RWPE2 (cell line): ENCODE results near the gene CWF19L2.

ENCODE experiments used
- ATAC-seq: fragments of 200-7000 bp; cut with Tn5 transposase; 3 replicates; pipeline ENCODE4 v1.9.1; 2021; ENCODE audit warnings: low read depth
- DNase-seq: peaks from one replicate; pipeline ENCODE4 v3.0.0-alpha.2; 2020; ENCODE audit warnings: low spot score
- H3K27ac ChIP-seq: fragments of 450-650 bp; 2 replicates; pipeline ENCODE4 v1.5.1; 2017; ENCODE audit warnings: mild to moderate bottlenecking; ENCODE audit not compliant: poor library complexity, severe bottlenecking
- H3K27me3 ChIP-seq: fragments of 250-450 bp; sonication (Bioruptor Pico); 2 replicates; pipeline ENCODE4 v1.5.1; 2021; ENCODE audit warnings: mild to moderate bottlenecking, moderate library complexity; ENCODE audit not compliant: insufficient read depth, poor library complexity, severe bottlenecking
- H3K36me3 ChIP-seq: fragments of 250-450 bp; sonication (Bioruptor Pico); 2 replicates; pipeline ENCODE4 v1.5.1; 2020; ENCODE audit warnings: low read depth, mild to moderate bottlenecking, moderate library complexity
- H3K4me1 ChIP-seq: fragments of 250-450 bp; sonication (Bioruptor Pico); 2 replicates; pipeline ENCODE4 v1.5.1; 2021; ENCODE audit warnings: mild to moderate bottlenecking, moderate library complexity; ENCODE audit not compliant: insufficient read depth, poor library complexity, severe bottlenecking
- H3K4me3 ChIP-seq: fragments of 250-450 bp; sonication (Bioruptor Pico); 2 replicates; pipeline ENCODE4 v1.5.1; 2021; ENCODE audit warnings: mild to moderate bottlenecking, moderate library complexity; ENCODE audit not compliant: severe bottlenecking
- H3K9me3 ChIP-seq: fragments of 250-450 bp; sonication (Bioruptor Pico); 2 replicates; pipeline ENCODE4 v1.5.1; 2021; ENCODE audit warnings: mild to moderate bottlenecking, moderate library complexity; ENCODE audit not compliant: severe bottlenecking
- TF ChIP-seq, protein P1 (sequence below): fragments of 450-650 bp; IDR thresholded peaks from one replicate; pipeline ENCODE4 v1.5.1; 2017; ENCODE audit warnings: mild to moderate bottlenecking, moderate library complexity; ENCODE audit not compliant: poor library complexity, severe bottlenecking

Gene CWF19L2

DNA sequence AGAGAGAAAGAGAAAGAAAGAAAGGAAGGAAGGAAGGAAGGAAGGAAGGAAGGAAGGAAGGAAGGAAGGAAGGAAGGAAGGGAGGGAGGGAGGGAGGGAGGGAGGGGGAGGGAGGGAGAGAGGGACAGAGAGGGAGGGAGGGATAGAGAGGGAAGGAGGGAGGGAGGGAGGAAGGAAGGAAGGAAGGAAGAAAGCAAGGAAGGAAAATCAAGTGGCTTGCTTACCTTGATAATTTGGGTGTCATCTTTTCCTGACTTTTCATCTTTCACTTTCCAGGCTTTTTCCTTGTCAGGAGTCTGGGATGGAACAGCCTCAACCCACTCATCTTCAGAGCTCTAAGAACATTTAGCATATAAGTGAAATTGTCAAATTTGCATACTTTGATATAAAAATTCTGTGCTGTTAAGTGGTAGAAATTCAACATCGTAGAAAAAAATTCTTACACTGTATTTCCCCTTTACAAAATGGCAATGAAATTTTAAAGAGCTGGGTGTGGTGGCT is 14.9 kb downstream of the CWF19L2 start:
- H3K4me3 ChIP-seq, result no peak overlapping the region
- no peaks in the 10 kb centered on the region for H3K9me3 ChIP-seq
- no peaks in the 10 kb centered on the region for H3K27me3 ChIP-seq
- no peak overlapping the region for H3K27ac ChIP-seq
- H3K36me3 ChIP-seq, result peaks cover 62% of the 10 kb centered on the region
- no peaks in the 10 kb centered on the region for H3K4me1 ChIP-seq
- no peak for ATAC-seq
- DNase-seq, result no peak
- TF ChIP-seq, protein P1, sequence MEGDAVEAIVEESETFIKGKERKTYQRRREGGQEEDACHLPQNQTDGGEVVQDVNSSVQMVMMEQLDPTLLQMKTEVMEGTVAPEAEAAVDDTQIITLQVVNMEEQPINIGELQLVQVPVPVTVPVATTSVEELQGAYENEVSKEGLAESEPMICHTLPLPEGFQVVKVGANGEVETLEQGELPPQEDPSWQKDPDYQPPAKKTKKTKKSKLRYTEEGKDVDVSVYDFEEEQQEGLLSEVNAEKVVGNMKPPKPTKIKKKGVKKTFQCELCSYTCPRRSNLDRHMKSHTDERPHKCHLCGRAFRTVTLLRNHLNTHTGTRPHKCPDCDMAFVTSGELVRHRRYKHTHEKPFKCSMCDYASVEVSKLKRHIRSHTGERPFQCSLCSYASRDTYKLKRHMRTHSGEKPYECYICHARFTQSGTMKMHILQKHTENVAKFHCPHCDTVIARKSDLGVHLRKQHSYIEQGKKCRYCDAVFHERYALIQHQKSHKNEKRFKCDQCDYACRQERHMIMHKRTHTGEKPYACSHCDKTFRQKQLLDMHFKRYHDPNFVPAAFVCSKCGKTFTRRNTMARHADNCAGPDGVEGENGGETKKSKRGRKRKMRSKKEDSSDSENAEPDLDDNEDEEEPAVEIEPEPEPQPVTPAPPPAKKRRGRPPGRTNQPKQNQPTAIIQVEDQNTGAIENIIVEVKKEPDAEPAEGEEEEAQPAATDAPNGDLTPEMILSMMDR, result no peak

DNA sequence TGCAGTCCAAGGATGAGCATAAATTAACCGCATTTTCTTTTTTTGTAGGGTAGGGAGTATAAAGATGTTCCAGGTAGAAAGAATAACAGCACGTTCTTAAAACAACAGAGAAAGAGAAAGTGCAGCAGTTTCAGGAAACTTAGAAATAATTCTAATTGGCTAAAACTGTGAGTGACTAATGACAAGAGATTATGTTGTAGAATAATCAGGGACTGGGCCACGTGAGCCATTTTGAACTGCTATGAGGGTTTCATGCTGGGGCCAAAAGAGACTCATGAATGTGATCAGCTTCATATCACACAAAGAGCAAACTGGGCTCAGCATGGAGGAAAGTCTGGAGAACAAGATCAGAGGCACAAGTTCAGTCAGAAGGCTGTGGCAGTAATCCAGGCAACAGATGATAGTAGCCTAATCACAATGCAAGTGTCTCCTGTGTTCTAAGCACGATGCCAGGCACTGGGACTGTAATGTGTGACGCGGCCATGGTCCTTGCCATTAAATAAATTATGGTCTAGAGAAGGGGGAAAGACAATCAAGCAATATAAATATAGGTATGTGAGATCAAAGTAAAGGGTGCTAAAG is 17.9 kb downstream of the CWF19L2 start:
- no peak overlapping the region for H3K27ac ChIP-seq
- no peaks in the 10 kb centered on the region for H3K4me1 ChIP-seq
- H3K36me3 ChIP-seq, result peaks cover 53% of the 10 kb centered on the region
- ATAC-seq (no peak), DNase-seq (no peak)
- H3K4me3 ChIP-seq, result no peak overlapping the region
- TF ChIP-seq, protein P1, result no peak
- H3K9me3 ChIP-seq, result no peaks in the 10 kb centered on the region
- H3K27me3 ChIP-seq, result no peaks in the 10 kb centered on the region

DNA sequence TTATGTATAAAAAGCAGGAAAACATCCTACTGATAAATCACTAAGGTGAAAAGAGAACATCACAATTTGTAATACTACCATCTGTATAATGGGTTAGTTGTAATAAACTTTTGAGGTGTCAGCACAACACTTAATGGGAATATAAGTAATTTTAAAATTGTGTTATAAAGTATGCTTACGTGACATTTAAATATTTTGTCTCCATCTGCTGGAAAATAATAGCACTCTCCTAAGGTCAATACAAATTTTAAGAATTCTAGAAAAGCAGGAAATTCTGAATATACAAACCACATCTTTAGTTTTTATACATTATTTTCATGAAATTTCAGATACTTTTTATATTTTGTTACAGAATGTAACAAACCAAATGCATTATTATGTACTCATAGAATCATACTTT is 19.5 kb downstream of the CWF19L2 start:
- ATAC-seq (no peak), DNase-seq (no peak)
- Histone ChIP-seq H3K9me3 (no peaks in the 10 kb centered on the region), H3K36me3 (peaks cover 51% of the 10 kb centered on the region), H3K4me3 (no peak overlapping the region), H3K4me1 (no peaks in the 10 kb centered on the region), H3K27me3 (no peaks in the 10 kb centered on the region), H3K27ac (no peak overlapping the region)
- TF ChIP-seq, protein P1, result peak; percentile 12

DNA sequence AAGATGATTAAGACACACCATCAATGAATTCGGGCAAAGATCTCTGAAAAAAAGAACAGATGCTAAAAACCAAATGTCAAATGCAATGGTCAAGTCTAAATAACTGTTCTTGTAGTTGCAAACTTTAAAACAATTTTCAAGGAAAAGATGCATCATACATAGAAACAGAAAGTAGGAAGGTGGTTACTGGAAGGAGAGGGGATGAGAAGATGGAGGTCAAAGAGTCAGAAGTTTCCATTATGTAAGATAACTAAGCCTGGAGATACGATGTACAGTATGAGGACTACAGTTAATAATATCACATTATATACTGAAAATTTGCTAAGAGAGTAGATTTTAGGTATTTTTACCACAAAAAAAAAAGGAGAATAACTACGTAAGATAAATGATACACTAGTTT is 27.1 kb downstream of the CWF19L2 start:
- DNase-seq (no peak), ATAC-seq (no peak)
- H3K4me1 ChIP-seq, result no peaks in the 10 kb centered on the region
- H3K9me3 ChIP-seq, result no peaks in the 10 kb centered on the region
- H3K36me3 ChIP-seq, result peaks cover 30% of the 10 kb centered on the region
- H3K4me3 ChIP-seq, result no peak overlapping the region
- no peaks in the 10 kb centered on the region for H3K27me3 ChIP-seq
- TF ChIP-seq, protein P1, result no peak
- no peak overlapping the region for H3K27ac ChIP-seq

DNA sequence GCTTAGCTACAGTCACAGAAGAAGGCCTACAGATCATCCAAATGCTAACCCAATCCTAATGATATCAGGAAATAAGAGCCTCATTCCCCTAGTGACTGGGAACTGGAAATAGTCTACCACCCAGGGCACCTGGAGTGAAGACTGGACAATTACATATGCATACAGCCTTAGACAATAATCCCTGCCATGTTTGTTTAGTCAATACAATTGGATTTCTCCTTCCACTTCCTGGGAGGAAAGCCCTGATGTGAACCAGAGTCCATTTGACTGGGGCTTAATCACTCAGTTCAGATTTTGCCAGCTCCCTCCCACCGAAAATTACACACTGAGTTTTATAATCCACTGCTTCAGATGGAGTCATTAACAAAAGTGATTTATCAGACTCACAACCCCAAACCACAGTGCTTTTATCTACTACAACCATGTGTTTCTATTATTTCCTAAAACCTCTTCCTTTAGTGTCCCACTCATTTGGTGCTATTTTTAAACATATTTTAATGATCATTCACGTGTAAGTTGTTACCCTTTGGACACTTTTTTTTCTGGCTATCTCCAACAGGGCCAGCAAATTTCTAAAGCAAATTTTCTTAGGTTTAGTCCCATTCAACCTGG is 29.9 kb downstream of the CWF19L2 start:
- Histone ChIP-seq H3K4me3 (no peak overlapping the region), H3K4me1 (no peaks in the 10 kb centered on the region), H3K36me3 (peaks cover 27% of the 10 kb centered on the region), H3K27ac (no peak overlapping the region), H3K9me3 (no peaks in the 10 kb centered on the region), H3K27me3 (no peaks in the 10 kb centered on the region)
- TF ChIP-seq, protein P1, result no peak
- DNase-seq (no peak), ATAC-seq (no peak)
